Thymus (tissue), 11 donors: ENCODE measurements around the gene TMEM132D. TPM values are rescaled to one million over a fixed set of nuclear protein-coding genes. Genes with fewer than 3 reads are reported as not detected.

Experiments used
- DNase-seq, 9 donors: peaks; one replicate each; pipeline ENCODE4 v3.0.0-alpha.2; 2013; ENCODE audit warnings: low spot score in 9 of 9, low read depth in 6 of 9, missing footprints in 1 of 9
- H3K27ac ChIP-seq, 2 donors: one replicate each; pipeline ENCODE4 v1.5.1; 2013; ENCODE audit warnings: control low read depth in 1 of 2, low read depth in 1 of 2, low read length in 1 of 2, mild to moderate bottlenecking in 1 of 2, moderate library complexity in 1 of 2
- H3K27me3 ChIP-seq, 2 donors: one replicate each; pipeline ENCODE4 v1.5.1; 2013; ENCODE audit warnings: low read length in 1 of 2; ENCODE audit not compliant: control insufficient read depth in 2 of 2, insufficient read depth in 1 of 2
- H3K36me3 ChIP-seq, 2 donors: one replicate each; pipeline ENCODE4 v1.5.1; 2013; ENCODE audit warnings: low read length in 1 of 2, mild to moderate bottlenecking in 1 of 2, moderate library complexity in 1 of 2; ENCODE audit not compliant: control insufficient read depth in 2 of 2, insufficient read depth in 2 of 2
- H3K4me1 ChIP-seq, 2 donors: one replicate each; pipeline ENCODE4 v1.5.1; 2013; ENCODE audit warnings: low read length in 2 of 2; ENCODE audit not compliant: control insufficient read depth in 2 of 2, insufficient read depth in 2 of 2
- H3K4me3 ChIP-seq, 2 donors: one replicate each; pipeline ENCODE4 v1.5.1; 2013; ENCODE audit warnings: low read length in 2 of 2, control low read depth in 1 of 2, mild to moderate bottlenecking in 1 of 2
- H3K9me3 ChIP-seq, 2 donors: one replicate each; pipeline ENCODE4 v1.5.1; 2013; ENCODE audit warnings: low read length in 1 of 2, mild to moderate bottlenecking in 1 of 2; ENCODE audit not compliant: control insufficient read depth in 2 of 2, insufficient read depth in 1 of 2
- whole genome bisulfite sequencing: extraction: QIAGEN DNeasy Blood & Tissue Kit; methylation state at CpG from one replicate; pipeline ENCODE4 v1.1.7; 2013; 5-methylcytosine and 5-hydroxymethylcytosine counted together
- polyA plus RNA-seq: library from polyadenylated mRNA; stranded (reverse); fragments of 200-250 nt; gene quantifications from one replicate; pipeline ENCODE4 v1.2.3, GENCODE V29; 2013
- total RNA-seq: library from RNA; stranded (reverse); fragments of 120-200 nt; gene quantifications from one replicate; pipeline ENCODE4 v1.2.4, GENCODE V29; 2013
- donor health status: healthy.

The TMEM132D gene
- total and polyA plus RNA-seq, 2 donors: 0.02 TPM; not detected in 1

- 96% methylated on average over 5 of the region's 5 CpGs for WGBS
- Histone ChIP-seq H3K27ac (no peak overlapping the region), H3K27me3 (no peaks in the 10 kb centered on the region), H3K36me3 (no peaks in the 10 kb centered on the region), H3K9me3 (no peaks in the 10 kb centered on the region), H3K4me3 (no peak overlapping the region), H3K4me1 (no peaks in the 10 kb centered on the region)
- DNase-seq: no peak
These were observed 525.3 kb downstream of the TMEM132D start for GRCh38 chr12:129378496-129378895.

- Histone ChIP-seq H3K27me3 (no peaks in the 10 kb centered on the region), H3K9me3 (peaks cover 0 to 10% of the 10 kb centered on the region in 2 donors), H3K4me3 (no peak overlapping the region), H3K4me1 (no peaks in the 10 kb centered on the region), H3K27ac (no peak overlapping the region), H3K36me3 (no peaks in the 10 kb centered on the region)
- DNase-seq: no peak
- 90% methylated on average over 4 of the region's 4 CpGs for whole genome bisulfite sequencing
These were observed 530.1 kb downstream of the TMEM132D start for GRCh38 chr12:129373746-129374145.

GRCh38 chr12:129372876-129373275, 530.9 kb downstream of the TMEM132D start:
- no peaks in the 10 kb centered on the region for H3K4me1 ChIP-seq
- no peak for DNase-seq
- no peak overlapping the region for H3K27ac ChIP-seq
- no peak overlapping the region for H3K4me3 ChIP-seq
- 50% methylated on average over 3 of the region's 3 CpGs for WGBS
- H3K9me3 ChIP-seq: peaks cover 0 to 10% of the 10 kb centered on the region in 2 donors
- no peaks in the 10 kb centered on the region for H3K27me3 ChIP-seq
- no peaks in the 10 kb centered on the region for H3K36me3 ChIP-seq

- Histone ChIP-seq H3K27ac (no peak overlapping the region), H3K27me3 (no peaks in the 10 kb centered on the region), H3K36me3 (no peaks in the 10 kb centered on the region), H3K4me1 (no peaks in the 10 kb centered on the region), H3K4me3 (no peak overlapping the region), H3K9me3 (peaks cover 0 to 12% of the 10 kb centered on the region in 2 donors)
- no peak for DNase-seq
- WGBS: 93% methylated on average over 2 of the region's 2 CpGs
These were observed 531.5 kb downstream of the TMEM132D start for GRCh38 chr12:129372348-129372747.

- Histone ChIP-seq H3K9me3 (peaks cover 0 to 19% of the 10 kb centered on the region in 2 donors), H3K36me3 (no peaks in the 10 kb centered on the region), H3K4me1 (no peaks in the 10 kb centered on the region), H3K4me3 (no peak overlapping the region), H3K27ac (no peak overlapping the region), H3K27me3 (no peaks in the 10 kb centered on the region)
- 82% methylated on average over 4 of the region's 4 CpGs for WGBS
- no peak for DNase-seq
These were observed 532.6 kb downstream of the TMEM132D start for GRCh38 chr12:129371268-129371667.

DNA sequence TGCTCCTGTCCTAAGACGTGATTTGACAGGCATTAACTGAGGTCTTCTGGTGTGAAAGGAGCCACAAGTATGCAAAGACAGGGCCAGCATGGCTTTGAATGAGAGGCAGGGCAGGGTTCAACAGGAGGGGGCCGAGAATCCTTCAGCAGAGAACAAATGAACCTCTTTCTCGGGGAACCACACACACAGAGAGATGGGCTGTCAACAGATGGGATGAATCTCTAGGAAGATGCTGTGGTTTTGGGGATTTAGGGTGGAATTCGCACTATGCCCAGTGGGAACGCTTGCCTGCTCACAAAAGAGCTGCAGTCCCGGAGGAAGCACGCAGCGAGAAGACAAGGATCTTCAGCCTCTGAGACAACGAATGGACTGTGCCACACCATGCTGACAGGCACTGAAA, 537.2 kb downstream of the TMEM132D start:
- Histone ChIP-seq H3K9me3 (peaks cover 0 to 19% of the 10 kb centered on the region in 2 donors), H3K4me3 (no peak overlapping the region), H3K27me3 (no peaks in the 10 kb centered on the region), H3K4me1 (no peaks in the 10 kb centered on the region), H3K27ac (no peak overlapping the region), H3K36me3 (no peaks in the 10 kb centered on the region)
- DNase-seq: no peak
- 94% methylated on average over 9 of the region's 9 CpGs for WGBS

DNA sequence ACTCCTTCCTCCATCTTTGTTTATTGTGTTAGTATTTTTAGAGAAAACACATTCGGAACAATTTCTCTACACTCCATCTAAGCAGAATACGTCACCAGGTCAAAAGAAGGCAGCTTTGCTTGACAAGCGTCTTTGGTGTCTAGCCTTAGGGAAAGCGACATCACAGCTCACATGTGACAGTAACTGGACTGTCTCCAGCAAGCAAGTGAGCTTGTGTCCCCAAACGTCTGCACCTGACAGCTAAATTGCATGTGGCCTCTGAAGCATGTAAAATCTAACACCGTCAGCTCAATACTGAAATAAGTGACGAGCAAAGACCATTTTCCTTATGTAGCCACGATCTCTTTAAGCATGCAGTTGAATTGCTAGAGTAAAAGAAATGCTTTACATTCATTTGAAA, 540.8 kb downstream of the TMEM132D start:
- no peaks in the 10 kb centered on the region for H3K4me1 ChIP-seq
- H3K27me3 ChIP-seq: no peaks in the 10 kb centered on the region
- no peak overlapping the region for H3K4me3 ChIP-seq
- H3K27ac ChIP-seq: no peak overlapping the region
- DNase-seq: no peak
- H3K36me3 ChIP-seq: no peaks in the 10 kb centered on the region
- peaks cover 0 to 14% of the 10 kb centered on the region in 2 donors for H3K9me3 ChIP-seq
- WGBS: 84% methylated on average over 8 of the region's 8 CpGs

- Histone ChIP-seq H3K4me1 (no peaks in the 10 kb centered on the region), H3K9me3 (peaks cover 0 to 2% of the 10 kb centered on the region in 2 donors), H3K27me3 (no peaks in the 10 kb centered on the region), H3K36me3 (no peaks in the 10 kb centered on the region), H3K4me3 (no peak overlapping the region), H3K27ac (no peak overlapping the region)
- WGBS: 91% methylated on average over 6 of the region's 6 CpGs
- no peak for DNase-seq
These were observed 546.6 kb downstream of the TMEM132D start for GRCh38 chr12:129357233-129357632.

DNA sequence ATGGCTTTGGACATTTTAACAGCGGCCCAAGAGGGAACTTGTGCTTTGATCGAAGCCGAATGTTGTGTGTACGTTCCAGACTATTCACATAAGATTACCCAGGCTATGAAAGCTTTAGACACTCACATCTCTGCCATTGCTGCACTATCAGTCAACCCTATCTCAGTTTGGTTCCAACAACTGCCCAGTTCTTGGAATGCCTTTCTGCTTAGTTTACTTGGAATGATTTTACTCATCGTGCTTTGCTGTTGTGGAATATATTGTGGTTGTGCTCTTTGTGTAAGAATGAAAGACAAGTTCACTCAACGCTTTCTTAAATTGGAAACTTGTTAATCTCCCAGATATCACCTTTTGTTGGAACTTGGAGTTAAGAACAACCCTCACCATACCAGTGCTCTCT, 552.3 kb downstream of the TMEM132D start:
- Histone ChIP-seq H3K27me3 (no peaks in the 10 kb centered on the region), H3K4me3 (no peak overlapping the region), H3K4me1 (no peaks in the 10 kb centered on the region), H3K36me3 (no peaks in the 10 kb centered on the region), H3K9me3 (peaks cover 0 to 2% of the 10 kb centered on the region in 2 donors), H3K27ac (no peak overlapping the region)
- 95% methylated on average over 6 of the region's 6 CpGs for WGBS
- DNase-seq: no peak

GRCh38 chr12:129339336-129339735, 564.5 kb downstream of the TMEM132D start:
- no peak for DNase-seq
- Histone ChIP-seq H3K36me3 (no peaks in the 10 kb centered on the region), H3K4me1 (no peaks in the 10 kb centered on the region), H3K4me3 (no peak overlapping the region), H3K9me3 (peaks cover 0 to 6% of the 10 kb centered on the region in 2 donors), H3K27me3 (no peaks in the 10 kb centered on the region), H3K27ac (no peak overlapping the region)
- WGBS: 40% methylated on average over 7 of the region's 7 CpGs
